AG09319 (cell line): ENCODE results near the gene ASPSCR1.

Experiments used
- DNase-seq: peaks from one replicate; pipeline ENCODE4 v3.0.0-alpha.2; 2010; ENCODE audit warnings: low read depth; ENCODE audit errors: extremely low read depth
- TF ChIP-seq, protein P1 (sequence below): IDR thresholded peaks from 2 replicates; pipeline ENCODE4 v1.5.1; 2011; ENCODE audit warnings: low read depth, mild to moderate bottlenecking, inconsistent platforms, low read length, moderate library complexity

ASPSCR1 gene, protein sequence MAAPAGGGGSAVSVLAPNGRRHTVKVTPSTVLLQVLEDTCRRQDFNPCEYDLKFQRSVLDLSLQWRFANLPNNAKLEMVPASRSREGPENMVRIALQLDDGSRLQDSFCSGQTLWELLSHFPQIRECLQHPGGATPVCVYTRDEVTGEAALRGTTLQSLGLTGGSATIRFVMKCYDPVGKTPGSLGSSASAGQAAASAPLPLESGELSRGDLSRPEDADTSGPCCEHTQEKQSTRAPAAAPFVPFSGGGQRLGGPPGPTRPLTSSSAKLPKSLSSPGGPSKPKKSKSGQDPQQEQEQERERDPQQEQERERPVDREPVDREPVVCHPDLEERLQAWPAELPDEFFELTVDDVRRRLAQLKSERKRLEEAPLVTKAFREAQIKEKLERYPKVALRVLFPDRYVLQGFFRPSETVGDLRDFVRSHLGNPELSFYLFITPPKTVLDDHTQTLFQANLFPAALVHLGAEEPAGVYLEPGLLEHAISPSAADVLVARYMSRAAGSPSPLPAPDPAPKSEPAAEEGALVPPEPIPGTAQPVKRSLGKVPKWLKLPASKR

DNA sequence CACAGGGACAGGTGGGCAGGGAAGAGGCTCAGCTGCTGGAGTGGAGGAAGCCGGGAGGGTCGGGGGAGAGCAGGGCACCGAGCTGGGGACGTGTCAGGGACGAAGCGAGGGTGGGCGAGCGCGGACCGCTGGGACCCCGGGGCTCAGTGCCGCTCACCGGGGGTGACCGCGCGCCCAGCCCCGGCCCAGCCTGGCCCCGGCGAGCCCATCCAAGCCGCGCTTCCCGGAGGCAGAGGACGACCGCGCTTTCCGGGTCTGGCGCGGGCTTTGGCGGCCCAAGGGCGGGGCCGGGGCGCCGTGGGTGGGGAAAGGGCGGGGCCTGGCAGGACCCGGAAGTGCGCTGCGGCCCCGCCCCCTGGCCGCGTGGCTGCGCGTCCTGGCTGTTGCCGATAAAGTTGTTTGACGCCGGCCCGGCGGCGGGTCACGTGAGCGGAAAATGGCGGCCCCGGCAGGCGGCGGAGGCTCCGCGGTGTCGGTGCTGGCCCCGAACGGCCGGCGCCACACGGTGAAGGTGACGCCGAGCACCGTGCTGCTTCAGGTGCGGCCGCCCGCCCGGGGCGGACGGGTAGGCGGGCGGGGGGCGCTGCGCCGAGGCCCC lies at the start of gene ASPSCR1:
Gene ASPSCR1, plus strand, starts transcription at position 419 of the 598 bp plus-strand sequence. Its CDS starts 18 bp downstream, at position 437.
- DNase-seq, result peak; percentile 80
- TF ChIP-seq, protein P1, sequence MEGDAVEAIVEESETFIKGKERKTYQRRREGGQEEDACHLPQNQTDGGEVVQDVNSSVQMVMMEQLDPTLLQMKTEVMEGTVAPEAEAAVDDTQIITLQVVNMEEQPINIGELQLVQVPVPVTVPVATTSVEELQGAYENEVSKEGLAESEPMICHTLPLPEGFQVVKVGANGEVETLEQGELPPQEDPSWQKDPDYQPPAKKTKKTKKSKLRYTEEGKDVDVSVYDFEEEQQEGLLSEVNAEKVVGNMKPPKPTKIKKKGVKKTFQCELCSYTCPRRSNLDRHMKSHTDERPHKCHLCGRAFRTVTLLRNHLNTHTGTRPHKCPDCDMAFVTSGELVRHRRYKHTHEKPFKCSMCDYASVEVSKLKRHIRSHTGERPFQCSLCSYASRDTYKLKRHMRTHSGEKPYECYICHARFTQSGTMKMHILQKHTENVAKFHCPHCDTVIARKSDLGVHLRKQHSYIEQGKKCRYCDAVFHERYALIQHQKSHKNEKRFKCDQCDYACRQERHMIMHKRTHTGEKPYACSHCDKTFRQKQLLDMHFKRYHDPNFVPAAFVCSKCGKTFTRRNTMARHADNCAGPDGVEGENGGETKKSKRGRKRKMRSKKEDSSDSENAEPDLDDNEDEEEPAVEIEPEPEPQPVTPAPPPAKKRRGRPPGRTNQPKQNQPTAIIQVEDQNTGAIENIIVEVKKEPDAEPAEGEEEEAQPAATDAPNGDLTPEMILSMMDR, result no peak

DNA sequence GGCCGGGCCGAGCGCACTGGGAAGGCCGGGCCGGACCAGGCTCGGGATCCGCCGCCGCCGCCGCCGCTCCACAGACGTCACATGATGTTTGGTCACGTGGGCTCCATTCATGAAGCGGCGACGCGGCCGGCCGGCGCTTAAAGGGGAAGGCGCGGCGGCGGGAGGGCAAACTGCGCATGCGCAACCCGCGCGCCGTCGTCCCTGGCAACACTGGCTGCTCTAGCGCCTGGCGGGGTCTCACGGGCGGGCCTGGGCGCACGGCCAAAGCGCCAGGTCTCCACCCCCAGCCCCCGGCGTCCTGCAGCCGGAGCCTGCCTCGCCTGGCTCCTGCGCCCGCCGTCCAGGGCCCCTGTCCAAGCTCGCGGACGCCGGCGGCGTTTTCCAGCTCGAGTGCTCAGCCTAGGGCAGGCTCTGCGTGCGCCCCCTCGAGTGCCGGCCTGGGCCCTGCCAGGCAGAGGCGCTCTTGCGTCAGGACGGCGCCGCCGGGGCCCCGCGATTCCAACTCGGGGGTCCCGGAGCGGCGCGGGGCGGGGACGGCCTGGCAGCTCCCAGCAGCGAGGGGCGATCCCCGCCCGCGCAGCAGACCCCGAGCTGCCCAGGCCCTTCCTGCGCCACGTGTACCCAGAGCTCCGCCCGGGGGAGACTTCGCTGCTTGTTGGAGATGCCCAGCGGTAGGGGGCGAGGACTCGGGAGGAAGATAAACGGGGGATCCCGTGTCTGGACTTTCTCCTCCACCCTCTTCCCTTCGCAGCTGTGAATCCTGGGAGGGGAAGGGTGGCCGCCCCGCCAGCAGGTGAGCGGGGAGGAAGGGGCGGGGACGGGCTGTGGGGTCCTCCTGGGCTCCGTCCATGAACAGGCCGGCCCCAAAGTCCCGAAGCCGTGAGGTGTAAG lies 49.5 kb upstream of the ASPSCR1 start, which contains the start of gene MAFG:
Gene MAFG, minus strand, starts transcription at position 83 of the 891 bp plus-strand sequence. CDS start 4,550 bp downstream, outside the sequence.
- DNase-seq, result peak; percentile 88
- TF ChIP-seq, protein P1, result peak; percentile 18

DNA sequence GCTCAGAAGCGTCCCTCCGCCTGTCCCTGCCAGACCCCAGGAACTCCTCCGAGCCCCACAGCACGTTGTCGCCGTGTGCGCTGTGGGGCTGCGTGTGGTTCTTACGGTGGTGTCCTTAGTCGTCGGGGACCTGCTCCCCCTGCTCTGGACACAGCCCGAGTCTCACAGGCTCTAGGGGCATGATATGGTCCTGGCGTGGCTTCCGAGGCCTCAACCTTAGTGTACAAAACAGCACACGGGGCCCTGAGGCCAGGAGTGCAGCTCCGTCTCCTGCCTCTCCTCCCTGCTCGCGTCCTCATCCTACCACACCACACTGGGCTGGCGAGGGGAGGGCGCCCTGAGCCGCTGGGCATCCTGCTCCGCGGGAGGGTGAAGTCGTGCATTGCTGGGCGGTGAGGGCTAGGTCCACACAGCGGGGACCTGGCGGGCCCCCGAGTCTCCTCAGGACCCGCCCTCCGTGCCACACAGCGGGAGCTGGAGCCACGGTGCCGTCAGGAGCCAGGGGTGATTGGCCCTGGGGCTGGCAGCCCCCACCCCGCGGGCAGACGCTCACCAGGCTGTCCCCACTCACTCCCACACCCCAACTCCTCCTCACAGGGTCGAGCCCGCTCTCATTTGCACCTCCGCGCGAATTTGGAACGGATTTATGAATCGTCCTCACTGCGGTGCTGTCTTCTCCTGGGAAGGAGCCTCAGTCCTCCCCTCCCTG lies 48.7 kb upstream of the ASPSCR1 start:
- TF ChIP-seq, protein P1, result no peak
- DNase-seq, result no peak

DNA sequence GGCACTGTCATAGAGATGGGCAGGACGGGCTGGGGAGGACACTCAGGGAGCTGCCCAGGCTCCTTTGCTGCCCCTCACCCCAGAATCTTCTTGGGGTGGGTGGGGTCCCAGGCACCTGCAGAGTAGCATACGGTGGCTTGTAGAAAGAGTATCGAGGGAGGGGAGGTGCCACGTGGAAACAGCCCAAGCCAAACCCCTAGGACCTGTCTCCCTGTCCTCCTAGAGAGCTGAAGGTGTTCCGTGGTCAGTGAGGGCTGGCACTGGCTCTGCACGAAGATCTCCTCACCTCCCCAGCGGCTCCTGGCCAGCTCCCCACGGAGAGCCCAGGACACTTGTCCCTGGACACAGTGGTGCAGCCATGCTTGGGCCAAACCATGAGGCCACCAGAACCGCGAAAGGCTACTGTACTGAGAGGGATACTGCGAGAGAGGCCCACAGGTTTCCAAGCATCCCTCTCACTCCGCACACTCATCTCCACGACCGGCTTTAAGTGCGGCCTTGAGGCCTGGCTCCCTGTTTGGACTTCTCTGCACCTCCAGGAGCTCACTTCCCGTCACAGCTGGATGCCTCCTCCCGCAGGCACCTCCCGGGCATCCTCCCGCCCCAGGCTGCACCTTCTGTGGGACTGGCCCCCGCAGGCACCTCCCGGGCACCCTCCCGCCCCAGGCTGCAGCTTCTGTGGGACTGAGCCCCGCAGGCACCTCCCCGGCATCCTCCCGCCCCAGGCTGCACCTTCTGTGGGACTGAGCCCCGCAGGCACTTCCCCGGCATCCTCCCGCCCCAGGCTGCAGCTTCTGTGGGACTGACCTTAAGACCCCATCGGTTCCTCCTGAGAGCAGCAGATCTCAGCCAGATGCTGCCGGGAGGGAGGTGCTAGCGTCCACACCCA lies 47.9 kb upstream of the ASPSCR1 start:
- TF ChIP-seq, protein P1, result no peak
- no peak for DNase-seq

DNA sequence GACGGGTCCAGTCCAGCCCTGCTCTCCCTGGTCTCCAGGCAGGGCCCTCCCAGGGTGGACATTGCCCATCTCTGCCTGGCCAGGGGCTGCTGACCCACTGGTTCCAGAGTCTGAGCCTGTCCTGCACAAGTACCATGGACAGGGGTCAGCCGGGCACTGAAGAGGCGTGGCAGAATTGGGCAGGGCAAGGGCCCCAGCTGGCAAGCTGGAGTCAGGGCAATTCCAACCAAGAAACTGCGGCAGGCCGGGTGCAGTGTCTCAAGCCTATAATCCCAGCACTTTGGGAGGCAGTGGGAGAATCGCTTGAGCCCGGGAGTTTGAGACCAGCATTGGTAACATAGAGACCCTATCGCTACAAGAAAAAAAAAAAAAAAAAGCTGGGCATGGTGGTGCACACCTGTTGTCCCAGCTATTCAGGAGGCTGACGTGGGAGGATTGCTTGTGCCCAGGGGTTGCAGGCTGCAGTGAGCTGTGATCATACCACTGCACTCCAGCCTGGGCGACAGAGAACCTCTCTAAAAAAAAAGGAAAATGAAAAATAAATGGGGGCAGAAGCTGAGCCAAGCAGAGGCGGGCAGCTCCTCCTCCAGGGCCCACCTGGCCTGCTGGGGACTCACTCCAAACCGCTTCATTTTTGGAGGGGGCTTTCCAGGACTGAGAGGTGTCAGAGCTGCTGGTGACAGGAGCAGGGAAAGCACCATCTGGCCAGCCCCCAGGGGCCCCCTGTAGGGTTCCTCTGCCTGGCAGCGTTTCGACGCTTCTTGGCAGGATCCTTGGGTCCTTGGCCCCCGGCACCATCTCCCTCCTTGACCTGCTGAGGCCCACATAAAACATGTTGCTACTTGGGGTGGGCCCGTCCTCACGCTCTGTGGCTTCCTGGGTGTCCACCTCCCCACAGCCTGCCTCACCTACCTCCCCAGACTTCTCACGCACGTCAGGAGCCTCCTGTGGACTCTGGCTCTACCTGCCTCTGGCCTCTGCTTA lies 47.0 kb upstream of the ASPSCR1 start:
- TF ChIP-seq, protein P1, result no peak
- no peak for DNase-seq
